NCI-H128 (cell line): ENCODE measurements around the gene SRC.
"Not testable (repeated sequence)": the region's sequence is repeated elsewhere in the genome, so short reads cannot be mapped to it uniquely, and the experiment has no call there.

Experiments used
- DNase-seq: peaks from one replicate; lab custom pipeline; 2025; ENCODE audit not compliant: unreplicated experiment; lab: John Stamatoyannopoulos, UW

Gene SRC

DNA sequence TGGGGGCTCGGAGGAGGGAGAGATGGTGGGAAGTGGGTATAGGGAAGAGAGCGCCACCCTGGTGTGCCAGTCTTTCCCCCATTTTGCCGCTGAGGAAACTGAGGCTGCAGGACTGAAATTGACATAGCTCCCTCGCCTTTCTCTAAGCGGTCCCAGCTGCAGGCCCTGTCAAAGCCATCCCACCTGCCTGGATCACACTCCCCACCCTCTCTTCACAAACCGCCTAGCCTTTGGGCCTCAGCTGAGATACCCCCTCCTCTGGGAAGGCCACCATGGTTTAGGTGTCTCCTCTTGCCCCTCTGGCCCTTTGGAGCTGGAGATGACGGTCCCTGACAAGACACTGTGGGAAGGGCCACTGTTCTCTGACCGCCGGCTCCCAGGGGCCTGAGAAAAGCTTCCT lies 16.9 kb downstream of the SRC start:
- no peak for DNase-seq

- no peak for DNase-seq
These were observed 17.5 kb downstream of the SRC start for GRCh38 chr20:37363221-37364012.

GRCh38 chr20:37364013-37364926 lies 18.3 kb downstream of the SRC start:
- DNase-seq: no peak

DNA sequence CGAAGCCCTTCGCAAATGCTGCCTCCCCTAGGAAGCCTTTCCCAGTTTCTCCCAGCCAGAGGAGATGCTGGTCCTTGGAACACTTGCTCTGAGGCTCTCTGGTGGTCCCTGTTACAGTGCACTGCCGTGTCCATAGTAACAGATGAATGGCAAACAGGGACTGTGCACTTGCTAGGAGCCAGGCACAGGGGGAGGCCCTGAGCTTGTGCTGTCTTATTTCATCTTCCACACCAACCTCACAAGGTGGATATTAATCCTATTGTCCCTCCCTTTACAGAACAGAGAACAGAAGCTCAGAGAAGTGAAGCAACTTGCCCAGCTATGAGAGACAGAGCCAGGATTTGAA lies 19.0 kb downstream of the SRC start:
- DNase-seq: no peak

GRCh38 chr20:37365760-37366638 lies 20.1 kb downstream of the SRC start:
- no peak for DNase-seq

- no peak for DNase-seq
These were observed 20.8 kb downstream of the SRC start for GRCh38 chr20:37366743-37367142.

DNA sequence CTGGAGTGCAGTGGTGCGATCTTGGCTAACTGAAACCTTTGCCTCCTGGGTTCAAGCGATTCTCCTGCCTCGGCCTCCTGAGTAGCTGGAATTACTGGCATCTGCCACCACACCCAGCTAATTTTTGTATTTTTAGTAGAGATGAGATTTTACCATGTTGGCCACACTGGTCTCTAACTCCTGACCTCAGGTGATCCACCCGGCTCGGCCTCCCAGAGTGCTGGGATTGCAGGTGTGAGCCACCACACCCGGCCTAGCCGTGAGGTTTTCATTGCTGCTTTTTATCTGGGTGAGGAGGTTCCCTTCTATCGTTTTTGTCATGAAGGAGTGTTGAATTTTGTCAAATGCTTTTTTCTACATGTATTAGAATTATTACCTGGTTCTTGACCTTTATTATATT lies 23.9 kb downstream of the SRC start:
- no peak for DNase-seq

GRCh38 chr20:37371845-37372244 lies 25.9 kb downstream of the SRC start:
- DNase-seq: not testable (repeated sequence)

DNA sequence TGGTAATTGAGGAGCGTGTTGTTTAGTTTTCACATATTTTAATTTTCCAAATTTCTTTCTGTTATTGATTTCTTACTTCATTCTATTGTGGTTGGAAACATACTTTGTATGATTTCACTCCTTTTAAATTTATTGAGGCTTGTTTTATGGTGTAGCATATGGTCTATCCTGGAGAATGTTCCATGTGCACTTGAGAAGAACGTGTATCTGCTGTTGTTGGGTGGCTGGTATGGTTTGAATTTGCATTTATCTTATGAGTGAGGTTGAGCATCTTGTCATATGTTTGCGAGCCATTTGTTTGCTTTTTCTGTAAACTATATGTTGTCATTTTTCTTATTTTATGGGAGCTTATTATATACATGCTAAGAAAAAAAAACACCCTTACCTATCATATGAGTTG lies 26.5 kb downstream of the SRC start:
- no peak for DNase-seq

DNA sequence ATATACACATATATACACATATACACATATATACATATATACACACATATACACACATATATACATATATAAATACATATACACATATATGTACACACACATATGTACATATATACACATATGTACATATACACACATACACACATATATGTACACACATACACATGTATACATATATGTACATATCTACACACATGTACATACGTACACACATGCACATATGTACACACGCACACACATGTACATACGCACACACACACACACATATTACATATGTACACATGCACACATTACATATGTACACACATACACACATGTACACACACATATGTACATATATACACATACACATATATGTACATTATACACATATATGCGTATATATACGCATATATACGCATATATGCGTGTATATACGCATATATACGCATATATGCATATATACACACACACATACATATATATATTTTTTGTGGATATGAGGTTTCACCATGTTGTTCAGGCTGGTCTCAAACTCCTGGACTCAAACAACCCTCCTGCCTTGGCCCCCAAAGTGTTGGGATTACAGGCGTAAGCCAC lies 27.2 kb downstream of the SRC start:
- no peak for DNase-seq

DNA sequence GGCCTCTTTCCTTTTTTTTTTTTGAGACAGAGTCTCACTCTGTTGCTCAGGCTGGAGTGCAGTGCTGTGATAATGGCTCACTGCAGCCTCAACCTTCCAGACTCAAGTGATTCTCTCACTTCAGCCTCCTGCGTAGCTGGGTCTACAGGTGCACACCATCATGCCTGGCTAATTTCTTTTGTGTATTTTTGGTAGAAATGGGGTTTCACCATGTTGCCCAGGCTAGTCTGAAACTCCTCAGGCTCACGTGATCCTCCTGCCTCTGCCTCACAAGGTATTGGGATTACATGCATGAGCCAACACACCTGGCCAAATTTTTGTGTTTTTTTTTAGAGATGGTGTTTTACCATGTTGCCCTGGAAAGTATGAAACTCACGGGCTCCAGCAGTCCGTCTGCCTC lies 29.3 kb downstream of the SRC start:
- no peak for DNase-seq

- no peak for DNase-seq
These were observed 30.4 kb downstream of the SRC start for GRCh38 chr20:37376324-37376723.

GRCh38 chr20:37376791-37377190 lies 30.9 kb downstream of the SRC start:
- no peak for DNase-seq

DNA sequence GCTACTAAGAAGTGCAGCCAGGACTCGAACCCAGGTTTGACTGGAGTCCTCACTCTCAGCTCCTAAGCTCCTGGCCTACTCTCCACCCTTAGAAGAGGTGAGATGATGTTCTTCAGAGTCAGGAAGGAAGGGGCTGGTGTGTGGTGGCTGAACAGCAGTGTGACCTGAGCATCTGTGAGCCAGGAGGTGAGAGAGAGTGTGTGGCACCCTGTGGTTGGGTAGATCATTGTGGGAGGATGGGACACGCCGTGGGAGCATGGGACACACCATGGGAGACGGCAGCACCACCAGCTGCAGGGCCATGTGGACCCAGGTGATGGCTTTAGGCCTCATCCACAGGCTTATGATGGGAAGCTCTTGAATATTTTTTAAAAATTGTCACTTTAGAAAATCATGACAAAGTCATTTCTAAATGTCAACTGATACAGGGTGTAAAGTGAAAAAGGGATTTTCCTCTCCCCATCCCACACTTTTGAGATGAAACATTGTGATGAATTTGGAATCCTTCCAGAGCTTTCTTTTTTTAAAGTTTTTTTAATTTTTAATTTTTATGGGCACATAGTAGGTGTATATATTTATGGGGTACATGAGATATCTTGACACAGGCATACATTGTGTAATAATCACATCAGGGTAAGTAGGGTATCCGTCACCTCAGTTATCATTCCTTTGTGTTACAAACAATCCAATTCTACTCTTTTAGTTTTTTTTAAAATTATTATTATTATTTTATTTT lies 31.6 kb downstream of the SRC start:
- no peak for DNase-seq

- DNase-seq: no peak
These were observed 32.5 kb downstream of the SRC start for GRCh38 chr20:37378420-37378784.

DNA sequence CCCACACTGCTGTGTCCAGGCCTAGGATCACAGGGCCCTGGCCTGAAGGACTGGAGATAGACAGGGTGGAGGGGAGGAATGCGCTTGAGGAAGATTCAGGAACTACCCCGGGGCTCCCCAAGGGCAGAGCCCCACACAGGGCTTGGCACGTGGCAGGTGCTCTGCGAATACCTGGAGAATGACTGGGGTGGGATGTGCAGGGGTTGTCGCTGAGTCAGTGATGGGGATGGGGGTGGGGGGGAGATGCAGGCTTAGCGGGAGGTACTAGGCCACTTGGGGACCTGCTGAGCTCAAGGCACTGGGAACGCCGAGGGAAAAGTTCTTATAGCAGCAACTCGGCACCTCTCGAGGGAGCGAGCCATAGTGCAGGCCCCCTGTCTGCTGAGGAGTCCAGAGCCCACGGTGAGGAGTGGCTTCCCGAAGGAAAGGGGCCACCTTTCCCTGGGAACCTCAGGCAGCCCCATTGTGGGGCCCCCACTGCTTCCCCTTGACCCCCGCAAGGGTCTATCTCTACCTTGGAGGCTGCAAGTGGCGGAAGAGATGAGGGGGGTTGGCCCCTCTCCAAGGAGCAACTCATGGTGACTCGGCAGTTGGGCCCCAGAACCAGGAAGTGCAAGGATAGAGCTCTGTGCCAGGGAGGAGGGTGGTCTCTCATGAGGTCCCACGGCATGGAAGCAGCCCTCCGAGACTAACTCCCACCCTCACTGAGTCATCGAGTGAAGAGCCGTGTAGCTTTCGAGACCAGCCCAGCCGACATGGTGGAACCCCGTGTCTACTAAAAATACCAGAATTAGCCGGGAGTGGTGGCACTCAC lies 33.1 kb downstream of the SRC start:
- no peak for DNase-seq

DNA sequence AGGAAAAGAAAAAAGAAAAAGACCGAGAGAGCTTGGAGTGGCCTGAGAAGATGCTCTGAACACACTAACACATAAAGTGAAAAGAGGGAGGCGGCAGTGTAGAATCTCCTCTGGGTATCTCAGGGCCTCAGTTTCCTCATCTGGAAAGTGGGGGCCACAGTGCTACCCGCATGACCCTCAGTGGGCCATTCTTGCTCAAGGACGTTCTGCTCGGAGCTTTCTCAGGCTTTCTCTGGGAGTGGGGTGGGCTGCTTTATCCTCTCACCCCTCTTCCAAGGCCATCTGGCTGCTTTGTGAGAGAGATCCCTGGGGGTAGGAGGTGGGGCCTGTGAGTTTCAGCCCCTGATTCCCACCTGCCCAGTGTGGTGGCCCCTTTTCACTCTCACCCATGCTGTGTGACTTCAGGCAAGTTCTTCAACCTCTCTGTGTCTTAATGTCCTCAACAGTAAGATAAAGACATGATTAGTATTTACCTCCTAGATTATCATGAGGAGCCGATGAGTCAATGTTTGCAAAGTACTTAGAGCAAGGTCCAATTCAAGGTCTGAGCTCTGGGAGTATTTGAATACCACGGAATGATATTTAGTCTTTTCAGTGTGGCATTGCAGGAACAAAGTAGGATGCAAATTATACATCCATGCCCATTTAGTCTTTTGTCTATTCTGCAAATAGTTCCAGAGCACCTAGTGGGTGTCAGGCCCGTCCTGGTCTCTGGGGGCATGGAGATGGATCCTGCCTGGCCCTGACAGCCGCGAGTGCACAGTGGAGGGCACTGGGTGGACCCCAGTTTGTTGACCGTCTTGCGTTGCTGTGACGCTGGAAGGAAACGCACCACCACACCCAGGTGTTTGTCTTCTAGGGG lies 34.3 kb downstream of the SRC start:
- no peak for DNase-seq

GRCh38 chr20:37380864-37381579 lies 35.1 kb downstream of the SRC start:
- no peak for DNase-seq
